ENCODE data around the gene KLHL29. TPM values are rescaled to one million over a fixed set of nuclear protein-coding genes. Genes with fewer than 3 reads are reported as not detected.

Gene KLHL29
- total RNA-seq (2013), result 0.06 TPM
- polyA plus RNA-seq (under 1 TPM in 1 of 3 donors, not detected in 2; 0.03 TPM), polyA minus RNA-seq (0.24 and 0.28 TPM in 2 replicates), total RNA-seq (0 to 2.7 (median 0.46) reads per million in 11 experiments)

DNA sequence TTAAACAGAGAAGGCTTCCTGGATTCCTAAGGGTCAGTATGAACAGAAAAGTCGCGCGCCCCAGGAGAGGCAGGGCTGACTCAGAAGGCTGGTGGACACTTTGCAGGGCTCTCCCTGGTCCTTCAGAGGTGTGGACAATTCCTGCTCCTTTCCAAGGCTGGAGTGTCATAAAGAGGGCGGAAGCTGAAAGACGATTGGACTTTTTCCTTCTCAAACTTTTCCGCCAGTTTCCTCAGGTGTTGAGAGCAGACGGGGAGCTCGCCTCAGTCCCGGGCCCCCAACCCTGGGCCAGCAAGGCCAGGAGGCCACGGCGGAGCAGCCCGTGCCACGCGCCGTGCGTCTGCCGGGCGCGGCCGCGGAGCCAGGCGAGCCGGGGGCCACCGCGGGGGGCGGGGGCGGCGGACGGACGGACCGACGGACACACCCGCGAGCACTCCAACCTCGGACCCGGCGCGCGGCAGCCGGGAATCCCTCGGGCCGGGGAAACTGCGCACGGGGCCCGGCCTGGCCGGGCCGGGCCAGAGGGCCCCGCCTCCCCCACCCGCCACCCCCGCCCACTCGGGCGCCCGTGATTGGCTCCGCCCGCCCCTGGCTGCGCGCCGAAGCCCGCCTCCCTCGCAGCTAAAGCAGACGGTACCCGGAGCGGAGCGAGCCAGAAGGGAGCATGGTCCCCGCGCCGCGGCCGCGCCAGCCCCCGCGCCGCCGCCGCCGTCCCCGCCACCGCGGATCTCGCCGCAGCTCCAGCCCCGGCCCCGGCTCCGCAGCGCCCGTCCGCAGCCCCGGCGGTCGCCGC is at the start of gene KLHL29:
KLHL29 (plus strand) TSS at position 629 of the 793 bp plus-strand sequence. CDS start 177,018 bp downstream, outside the sequence.
- H3K9me3 ChIP-seq (replicated peaks in 1 of 2; ENCODE audit: control insufficient read depth in 1 of 2, insufficient read depth in 1 of 2, low read length in 2 of 2), result peaks cover 0 to 15% of the 10 kb centered on the region in 2 donors
- no peaks in the 10 kb centered on the region for H4K20me1 ChIP-seq (ENCODE audit: insufficient read depth, low read length)
- Mint-ChIP-seq H3K27me3 (ENCODE audit: low read depth in 3 of 3) (peaks cover 68 to 80% (median 73%) of the 10 kb centered on the region in 3 donors), H3K36me3 (peaks cover 6 to 11% of the 10 kb centered on the region in 2 donors), H3K4me3 (peak within 1 kb of the TSS; percentile 67 to 80), H3K4me1 (peaks cover 35% of the 10 kb centered on the region), H3K27ac (peak within 1 kb of the TSS in 1 of 7 donors; percentile 68), H3K9me3 (peaks cover 0 to 17% (median 11%) of the 10 kb centered on the region in 7 donors)
- peaks cover 71 to 78% of the 10 kb centered on the region in 2 donors for H3K27me3 ChIP-seq (ENCODE audit: control insufficient read depth in 2 of 2, insufficient read depth in 2 of 2, low read length in 2 of 2)
- peak; percentile 18 to 38 (median 37) for DNase-seq
- H2AFZ ChIP-seq (ENCODE audit: insufficient read depth, low read depth, low read length, poor library complexity, severe bottlenecking), result no peak within 1 kb of the TSS
- peak within 1 kb of the TSS in 1 of 3 experiments; percentile 10 for H3K4me3 ChIP-seq (replicated peaks in 1 of 3; ENCODE audit: low read depth in 2 of 3, low read length in 3 of 3)
- peak within 1 kb of the TSS; percentile 67 for H3K4me2 ChIP-seq (replicated peaks; ENCODE audit: extremely low read depth, low read length, poor library complexity, severe bottlenecking)
- H3K36me3 ChIP-seq (replicated peaks in 1 of 2; ENCODE audit: control insufficient read depth in 1 of 2, insufficient read depth in 2 of 2, low read length in 2 of 2), result no peaks in the 10 kb centered on the region
- intact Hi-C loops (cut with micrococcal nuclease), result no loop called here
- no peak within 1 kb of the TSS for H3K27ac ChIP-seq (ENCODE audit: low read depth in 1 of 2, low read length in 2 of 2)
- no peaks in the 10 kb centered on the region for H3K79me2 ChIP-seq (ENCODE audit: insufficient read depth, low read length)
- peaks cover 23 to 34% of the 10 kb centered on the region in 2 donors for H3K4me1 ChIP-seq (ENCODE audit: control insufficient read depth in 1 of 2, insufficient read depth in 2 of 2, low read length in 2 of 2)
- no peak within 1 kb of the TSS for H3K9ac ChIP-seq (ENCODE audit: insufficient read depth, low read length, poor library complexity, severe bottlenecking)
- 11% methylated on average over 75 of the region's 91 CpGs for WGBS (ENCODE audit: insufficient coverage)
- TF ChIP-seq, protein P1, sequence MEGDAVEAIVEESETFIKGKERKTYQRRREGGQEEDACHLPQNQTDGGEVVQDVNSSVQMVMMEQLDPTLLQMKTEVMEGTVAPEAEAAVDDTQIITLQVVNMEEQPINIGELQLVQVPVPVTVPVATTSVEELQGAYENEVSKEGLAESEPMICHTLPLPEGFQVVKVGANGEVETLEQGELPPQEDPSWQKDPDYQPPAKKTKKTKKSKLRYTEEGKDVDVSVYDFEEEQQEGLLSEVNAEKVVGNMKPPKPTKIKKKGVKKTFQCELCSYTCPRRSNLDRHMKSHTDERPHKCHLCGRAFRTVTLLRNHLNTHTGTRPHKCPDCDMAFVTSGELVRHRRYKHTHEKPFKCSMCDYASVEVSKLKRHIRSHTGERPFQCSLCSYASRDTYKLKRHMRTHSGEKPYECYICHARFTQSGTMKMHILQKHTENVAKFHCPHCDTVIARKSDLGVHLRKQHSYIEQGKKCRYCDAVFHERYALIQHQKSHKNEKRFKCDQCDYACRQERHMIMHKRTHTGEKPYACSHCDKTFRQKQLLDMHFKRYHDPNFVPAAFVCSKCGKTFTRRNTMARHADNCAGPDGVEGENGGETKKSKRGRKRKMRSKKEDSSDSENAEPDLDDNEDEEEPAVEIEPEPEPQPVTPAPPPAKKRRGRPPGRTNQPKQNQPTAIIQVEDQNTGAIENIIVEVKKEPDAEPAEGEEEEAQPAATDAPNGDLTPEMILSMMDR (IDR thresholded peaks at IDR 0.05), result no peak

DNA sequence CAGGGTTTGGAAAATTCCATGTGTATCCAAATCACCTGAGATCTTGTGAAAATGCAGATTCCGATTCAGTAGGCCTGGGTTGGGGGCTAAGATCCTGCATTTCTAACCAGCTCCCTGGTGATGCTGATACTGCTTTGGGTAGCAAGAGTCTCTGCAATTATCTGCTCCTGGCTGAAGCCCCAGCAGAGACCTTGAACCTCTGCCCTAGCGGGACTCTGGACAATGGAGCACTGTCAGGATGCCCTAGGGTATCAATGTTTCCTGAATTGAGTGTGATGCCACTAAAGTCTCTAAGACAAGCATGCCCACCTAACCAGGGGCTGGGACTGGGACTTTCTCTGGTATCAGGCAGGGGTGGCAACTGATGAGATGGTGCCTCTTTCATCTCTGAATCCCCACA is 49.4 kb upstream of the KLHL29 start:
- H3K36me3 Mint-ChIP-seq, result no peaks in the 10 kb centered on the region
- Histone ChIP-seq H3K9ac (ENCODE audit: insufficient read depth, low read length, poor library complexity, severe bottlenecking) (no peak overlapping the region), H4K20me1 (ENCODE audit: insufficient read depth, low read length) (no peaks in the 10 kb centered on the region), H3K27me3 (ENCODE audit: control insufficient read depth in 2 of 2, insufficient read depth in 2 of 2, low read length in 2 of 2) (no peaks in the 10 kb centered on the region), H3K79me2 (ENCODE audit: insufficient read depth, low read length) (no peaks in the 10 kb centered on the region), H3K4me2 (replicated peaks; ENCODE audit: extremely low read depth, low read length, poor library complexity, severe bottlenecking) (no peak overlapping the region), H3K9me3 (replicated peaks in 1 of 2; ENCODE audit: control insufficient read depth in 1 of 2, insufficient read depth in 1 of 2, low read length in 2 of 2) (peaks cover 0 to 7% of the 10 kb centered on the region in 2 donors), H2AFZ (ENCODE audit: insufficient read depth, low read depth, low read length, poor library complexity, severe bottlenecking) (no peak overlapping the region), H3K4me1 (ENCODE audit: control insufficient read depth in 1 of 2, insufficient read depth in 2 of 2, low read length in 2 of 2) (no peaks in the 10 kb centered on the region), H3K27ac (ENCODE audit: low read depth in 1 of 2, low read length in 2 of 2) (no peak overlapping the region), H3K36me3 (replicated peaks in 1 of 2; ENCODE audit: control insufficient read depth in 1 of 2, insufficient read depth in 2 of 2, low read length in 2 of 2) (no peaks in the 10 kb centered on the region), H3K4me3 (replicated peaks in 1 of 3; ENCODE audit: low read depth in 2 of 3, low read length in 3 of 3) (no peak overlapping the region)
- no peak overlapping the region for H3K27ac Mint-ChIP-seq
- no peaks in the 10 kb centered on the region for H3K4me1 Mint-ChIP-seq
- 100% methylated on average over 1 of the region's 2 CpGs for WGBS (ENCODE audit: insufficient coverage)
- intact Hi-C loops (cut with micrococcal nuclease), result no loop called here
- DNase-seq, result no peak
- TF ChIP-seq, protein P1 (IDR thresholded peaks at IDR 0.05), result no peak
- H3K4me3 Mint-ChIP-seq, result no peak overlapping the region
- peaks cover 1 to 5% (median 3%) of the 10 kb centered on the region in 3 donors for H3K27me3 Mint-ChIP-seq (ENCODE audit: low read depth in 3 of 3)
- H3K9me3 Mint-ChIP-seq, result peaks cover 0 to 8% (median 4%) of the 10 kb centered on the region in 7 donors
